ENCODE results near the gene BUB1B.
A peak's percentile ranks its signal among the peaks of the same experiment; 100 is the strongest.
"Not testable (repeated sequence)": the region's sequence is repeated elsewhere in the genome, so short reads cannot be mapped to it uniquely, and the experiment has no call there.

The BUB1B gene

GRCh38 chr15:40137303-40138200, 23.3 kb upstream of the BUB1B start:
- no peak for DNase-seq (ENCODE audit: low read depth)
- no peak overlapping the region for H3K4me3 ChIP-seq (ENCODE audit: low read depth, low read length)
- TF ChIP-seq MAX (IDR thresholded peaks at IDR 0.05; ENCODE audit: low read depth, low read length) (no peak), POLR2A (IDR thresholded peaks at IDR 0.05; ENCODE audit: extremely low read depth, insufficient read length) (no peak)
- TF ChIP-seq, protein P1, sequence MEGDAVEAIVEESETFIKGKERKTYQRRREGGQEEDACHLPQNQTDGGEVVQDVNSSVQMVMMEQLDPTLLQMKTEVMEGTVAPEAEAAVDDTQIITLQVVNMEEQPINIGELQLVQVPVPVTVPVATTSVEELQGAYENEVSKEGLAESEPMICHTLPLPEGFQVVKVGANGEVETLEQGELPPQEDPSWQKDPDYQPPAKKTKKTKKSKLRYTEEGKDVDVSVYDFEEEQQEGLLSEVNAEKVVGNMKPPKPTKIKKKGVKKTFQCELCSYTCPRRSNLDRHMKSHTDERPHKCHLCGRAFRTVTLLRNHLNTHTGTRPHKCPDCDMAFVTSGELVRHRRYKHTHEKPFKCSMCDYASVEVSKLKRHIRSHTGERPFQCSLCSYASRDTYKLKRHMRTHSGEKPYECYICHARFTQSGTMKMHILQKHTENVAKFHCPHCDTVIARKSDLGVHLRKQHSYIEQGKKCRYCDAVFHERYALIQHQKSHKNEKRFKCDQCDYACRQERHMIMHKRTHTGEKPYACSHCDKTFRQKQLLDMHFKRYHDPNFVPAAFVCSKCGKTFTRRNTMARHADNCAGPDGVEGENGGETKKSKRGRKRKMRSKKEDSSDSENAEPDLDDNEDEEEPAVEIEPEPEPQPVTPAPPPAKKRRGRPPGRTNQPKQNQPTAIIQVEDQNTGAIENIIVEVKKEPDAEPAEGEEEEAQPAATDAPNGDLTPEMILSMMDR (IDR thresholded peaks at IDR 0.05; ENCODE audit: low read depth, low read length): no peak

DNA sequence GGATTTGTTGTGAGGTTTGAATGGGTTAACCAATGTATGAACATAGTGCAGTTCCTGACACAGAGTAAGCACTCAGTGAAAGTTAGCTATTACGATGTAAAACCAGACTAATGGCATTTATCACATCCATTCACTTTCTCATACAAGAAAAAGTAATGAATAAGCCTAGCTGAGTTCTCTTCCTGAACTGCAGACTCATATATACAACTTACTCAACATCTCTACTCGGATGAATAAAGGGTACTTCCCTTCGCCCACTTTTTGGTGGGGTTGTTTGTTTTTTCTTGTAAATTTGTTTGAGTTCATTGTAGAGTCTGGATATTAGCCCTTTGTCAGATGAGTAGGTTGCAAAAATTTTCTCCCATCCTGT, 22.7 kb upstream of the BUB1B start:
- H3K4me3 ChIP-seq (ENCODE audit: low read depth, low read length); DNase-seq (ENCODE audit: low read depth): not testable (repeated sequence)

GRCh38 chr15:40142428-40142827, 18.4 kb upstream of the BUB1B start:
- H3K4me3 ChIP-seq (ENCODE audit: low read depth, low read length): no peak overlapping the region
- TF ChIP-seq, protein P1 (IDR thresholded peaks at IDR 0.05; ENCODE audit: low read depth, low read length): no peak
- TF ChIP-seq POLR2A (IDR thresholded peaks at IDR 0.05; ENCODE audit: extremely low read depth, insufficient read length): no peak
- TF ChIP-seq MAX (IDR thresholded peaks at IDR 0.05; ENCODE audit: low read depth, low read length): no peak
- TF ChIP-seq MYC (IDR thresholded peaks at IDR 0.05; ENCODE audit: low read depth, low read length): no peak
- DNase-seq (ENCODE audit: low read depth): no peak

DNA sequence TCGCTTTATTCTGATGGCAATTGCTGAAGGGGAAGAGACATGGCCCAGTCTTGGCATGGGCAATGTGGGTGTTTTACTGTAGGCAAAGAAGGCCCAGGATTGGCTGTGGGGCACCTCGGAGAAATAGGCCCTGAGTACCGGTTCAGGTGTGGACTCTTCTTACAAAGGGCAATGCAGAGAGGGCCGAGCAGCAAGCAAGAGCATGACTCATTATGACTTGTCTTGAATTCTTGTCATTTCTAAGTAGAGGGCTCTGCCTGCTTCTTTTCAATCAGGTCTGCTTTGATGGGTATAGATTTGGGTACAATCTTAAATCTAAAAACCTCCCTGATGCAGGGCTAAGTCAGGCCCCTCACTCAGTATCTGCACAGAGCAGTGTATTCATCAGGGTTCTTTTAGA, 14.8 kb upstream of the BUB1B start:
- H3K4me3 ChIP-seq (ENCODE audit: low read depth, low read length): no peak overlapping the region
- DNase-seq (ENCODE audit: low read depth): no peak
- TF ChIP-seq, protein P1 (IDR thresholded peaks at IDR 0.05; ENCODE audit: low read depth, low read length): no peak
- TF ChIP-seq POLR2A (IDR thresholded peaks at IDR 0.05; ENCODE audit: extremely low read depth, insufficient read length): no peak
- no peak for TF ChIP-seq MAX (IDR thresholded peaks at IDR 0.05; ENCODE audit: low read depth, low read length)
- no peak for TF ChIP-seq MYC (IDR thresholded peaks at IDR 0.05; ENCODE audit: low read depth, low read length)

- H3K4me3 ChIP-seq (ENCODE audit: low read depth, low read length): no peak overlapping the region
- no peak for DNase-seq (ENCODE audit: low read depth)
- TF ChIP-seq POLR2A (IDR thresholded peaks at IDR 0.05; ENCODE audit: extremely low read depth, insufficient read length): no peak
- TF ChIP-seq MAX (IDR thresholded peaks at IDR 0.05; ENCODE audit: low read depth, low read length): no peak
- TF ChIP-seq MYC (IDR thresholded peaks at IDR 0.05; ENCODE audit: low read depth, low read length): no peak
- TF ChIP-seq, protein P1 (IDR thresholded peaks at IDR 0.05; ENCODE audit: low read depth, low read length): no peak
These were observed 11.5 kb upstream of the BUB1B start for GRCh38 chr15:40149339-40149738.

DNA sequence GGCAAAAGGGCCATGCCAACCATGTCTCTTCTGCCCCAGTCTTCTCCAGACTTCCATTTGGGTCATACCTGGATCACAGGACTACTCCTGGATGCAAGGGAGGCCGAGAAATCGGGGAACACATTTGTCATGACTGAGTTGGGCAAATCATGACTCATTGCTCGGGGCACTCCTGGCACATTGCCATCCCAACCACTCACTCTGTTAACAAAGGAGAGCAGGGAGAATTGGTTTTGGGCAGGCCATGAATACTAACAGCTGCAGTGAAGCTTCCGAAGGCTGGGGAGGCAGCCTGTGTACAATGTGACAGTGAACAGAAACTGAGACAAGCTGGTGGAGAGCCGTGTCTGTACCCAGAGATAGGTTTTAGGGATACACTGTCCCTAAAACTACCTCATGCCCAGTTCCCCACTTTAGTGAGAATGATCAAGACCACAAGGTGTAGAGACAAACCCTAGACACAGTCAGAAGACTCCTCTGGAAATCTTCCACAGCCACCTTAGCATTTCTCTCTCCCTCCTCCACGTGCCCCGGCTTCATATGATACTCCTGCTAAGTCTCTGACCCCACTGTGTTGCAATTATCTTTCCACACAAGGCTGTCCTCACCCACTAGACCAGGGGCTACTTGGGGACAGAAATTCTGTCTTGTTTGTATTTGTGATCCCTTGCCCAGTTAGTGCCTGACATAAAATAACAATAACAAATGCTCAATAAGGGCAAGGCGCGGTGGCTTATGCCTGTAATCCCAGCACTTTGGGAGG, 10.5 kb upstream of the BUB1B start:
- H3K4me3 ChIP-seq (ENCODE audit: low read depth, low read length): no peak overlapping the region

More for the DNA sequence above, 10.5 kb upstream of the BUB1B start:
- no peak for TF ChIP-seq MAX (IDR thresholded peaks at IDR 0.05; ENCODE audit: low read depth, low read length)
- TF ChIP-seq MYC (IDR thresholded peaks at IDR 0.05; ENCODE audit: low read depth, low read length): no peak
- peak; percentile 72 for DNase-seq (ENCODE audit: low read depth)

Measured in NB4 (cell line).